Measurements from ENCODE around the gene MXD1. TPM values are rescaled to one million over a fixed set of nuclear protein-coding genes. Genes with fewer than 3 reads are reported as not detected.

MXD1 gene
- total RNA-seq, 4 donors from 2014 or later, result 6.1 to 8.6 (median 6.9) TPM

GRCh38 chr2:69969991-69970390, 55.1 kb downstream of the MXD1 start:
- DNase-seq (no peak), ATAC-seq (no peak)
- Histone ChIP-seq H3K9me3 (no peaks in the 10 kb centered on the region), H3K4me1 (no peaks in the 10 kb centered on the region), H3K27ac (no peak overlapping the region), H3K27me3 (no peaks in the 10 kb centered on the region), H3K36me3 (no peaks in the 10 kb centered on the region), H3K4me3 (no peak overlapping the region)
- in situ Hi-C loops (cut with MboI; ENCODE audit: low sequenced_read_pairs in 4 of 4) (no loop called here), intact Hi-C loops (cut with DNase I; ENCODE audit: low total_unique reads) (no loop called here)
- no peak for TF ChIP-seq CTCF (IDR thresholded peaks at IDR 0.05 in 4 of 5, conservative IDR thresholded peaks at IDR 0.05 in 1 of 5)
- TF ChIP-seq POLR2A (IDR thresholded peaks at IDR 0.05), result no peak

- in situ Hi-C loops (cut with MboI; ENCODE audit: low sequenced_read_pairs in 4 of 4), result no loop called here
Measured at GRCh38 chr2:69972822-69973221, 57.9 kb downstream of the MXD1 start.

GRCh38 chr2:69973335-69973735, 58.4 kb downstream of the MXD1 start:
- no peak overlapping the region for H3K27ac ChIP-seq
- intact Hi-C loops (cut with DNase I; ENCODE audit: low total_unique reads), result no loop called here
- no peaks in the 10 kb centered on the region for H3K36me3 ChIP-seq
- H3K27me3 ChIP-seq, result no peaks in the 10 kb centered on the region
- no peaks in the 10 kb centered on the region for H3K4me1 ChIP-seq
- in situ Hi-C loops (cut with MboI; ENCODE audit: low sequenced_read_pairs in 4 of 4), result no loop called here
- no peaks in the 10 kb centered on the region for H3K9me3 ChIP-seq
- TF ChIP-seq CTCF (IDR thresholded peaks at IDR 0.05 in 4 of 5, conservative IDR thresholded peaks at IDR 0.05 in 1 of 5), result no peak
- TF ChIP-seq POLR2A (IDR thresholded peaks at IDR 0.05), result no peak
- DNase-seq, result no peak
- H3K4me3 ChIP-seq, result no peak overlapping the region
- no peak for ATAC-seq

More at GRCh38 chr2:69972822-69973221, 57.9 kb downstream of the MXD1 start:
- no peaks in the 10 kb centered on the region for H3K4me1 ChIP-seq
- intact Hi-C loops (cut with DNase I; ENCODE audit: low total_unique reads), result no loop called here
- ATAC-seq, result no peak
- no peak for DNase-seq
- H3K27ac ChIP-seq, result no peak overlapping the region
- no peak for TF ChIP-seq CTCF (IDR thresholded peaks at IDR 0.05 in 4 of 5, conservative IDR thresholded peaks at IDR 0.05 in 1 of 5)
- no peak overlapping the region for H3K4me3 ChIP-seq
- no peaks in the 10 kb centered on the region for H3K27me3 ChIP-seq
- H3K9me3 ChIP-seq, result no peaks in the 10 kb centered on the region
- no peaks in the 10 kb centered on the region for H3K36me3 ChIP-seq

- no peak for DNase-seq
- H3K4me3 ChIP-seq, result no peak overlapping the region
- no peak overlapping the region for H3K27ac ChIP-seq
- no peak for ATAC-seq
- no peaks in the 10 kb centered on the region for H3K36me3 ChIP-seq
- intact Hi-C loops (cut with DNase I; ENCODE audit: low total_unique reads), result no loop called here
- TF ChIP-seq CTCF (IDR thresholded peaks at IDR 0.05 in 4 of 5, conservative IDR thresholded peaks at IDR 0.05 in 1 of 5) (no peak), POLR2A (IDR thresholded peaks at IDR 0.05) (no peak)
- H3K9me3 ChIP-seq, result no peaks in the 10 kb centered on the region
- H3K4me1 ChIP-seq, result no peaks in the 10 kb centered on the region
- no peaks in the 10 kb centered on the region for H3K27me3 ChIP-seq
- in situ Hi-C loops (cut with MboI; ENCODE audit: low sequenced_read_pairs in 4 of 4), result no loop called here
Measured at GRCh38 chr2:69975136-69975852, 60.4 kb downstream of the MXD1 start.
